Subcutaneous adipose tissue (tissue), 4 donors: ENCODE results near the gene UMPS. TPM values are rescaled to one million over a fixed set of nuclear protein-coding genes. Genes with fewer than 3 reads are reported as not detected.

Experiments
- small RNA-seq: library from RNA; depleted of rRNA; stranded (forward); fragments of <200 nt; gene quantifications from one replicate; pipeline ENCODE3, GENCODE V24; 2016
- total RNA-seq, 4 donors: library from RNA; depleted of rRNA; stranded (reverse); fragments of >200 nt; gene quantifications; one replicate each; pipeline ENCODE4 v1.1.0, GENCODE V29; 2016
- TF ChIP-seq, protein P1 (sequence below): fragments of 450-650 bp; IDR thresholded peaks from one replicate; pipeline ENCODE4 v1.5.1; 2016; ENCODE audit warnings: low read depth, mild to moderate bottlenecking, control low read depth, antibody characterized with exemption, moderate library complexity

The UMPS gene
- total RNA-seq, 4 donors from 2014 or later, result 17.0 to 244 (median 20.7) TPM

DNA sequence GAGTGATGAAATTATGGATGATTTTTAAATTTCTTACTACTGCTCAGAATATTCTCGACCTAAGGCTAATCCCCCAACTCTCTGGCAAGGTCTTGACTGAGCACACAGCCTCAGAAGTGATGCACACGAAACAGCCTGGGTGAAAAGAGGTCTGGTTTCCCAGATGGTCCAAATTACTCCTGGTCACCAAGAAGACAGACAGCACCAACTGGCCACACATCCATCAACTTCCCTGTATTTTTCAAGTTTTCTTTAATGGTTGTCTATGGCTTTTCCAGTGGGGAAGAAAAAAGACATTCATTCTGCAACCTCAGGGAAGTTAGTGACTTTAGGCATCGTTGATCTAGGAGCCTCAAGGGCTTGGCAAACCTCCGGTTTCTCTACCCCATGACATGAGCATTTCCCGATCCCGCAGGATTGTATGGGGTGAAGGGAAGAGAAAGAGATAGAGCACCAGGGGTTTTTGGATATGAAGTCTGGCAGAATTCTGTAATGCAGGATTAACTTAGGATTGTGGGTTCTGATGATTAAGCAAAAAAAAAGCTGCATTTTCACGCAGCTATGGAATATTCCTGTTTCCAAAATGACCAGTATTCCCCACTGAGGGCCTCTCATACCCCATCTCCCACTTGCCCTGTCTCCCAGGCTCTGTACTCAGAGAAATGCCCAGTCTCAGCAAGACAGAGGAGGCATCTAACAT is 62.2 kb downstream of the UMPS start:
- TF ChIP-seq, protein P1, sequence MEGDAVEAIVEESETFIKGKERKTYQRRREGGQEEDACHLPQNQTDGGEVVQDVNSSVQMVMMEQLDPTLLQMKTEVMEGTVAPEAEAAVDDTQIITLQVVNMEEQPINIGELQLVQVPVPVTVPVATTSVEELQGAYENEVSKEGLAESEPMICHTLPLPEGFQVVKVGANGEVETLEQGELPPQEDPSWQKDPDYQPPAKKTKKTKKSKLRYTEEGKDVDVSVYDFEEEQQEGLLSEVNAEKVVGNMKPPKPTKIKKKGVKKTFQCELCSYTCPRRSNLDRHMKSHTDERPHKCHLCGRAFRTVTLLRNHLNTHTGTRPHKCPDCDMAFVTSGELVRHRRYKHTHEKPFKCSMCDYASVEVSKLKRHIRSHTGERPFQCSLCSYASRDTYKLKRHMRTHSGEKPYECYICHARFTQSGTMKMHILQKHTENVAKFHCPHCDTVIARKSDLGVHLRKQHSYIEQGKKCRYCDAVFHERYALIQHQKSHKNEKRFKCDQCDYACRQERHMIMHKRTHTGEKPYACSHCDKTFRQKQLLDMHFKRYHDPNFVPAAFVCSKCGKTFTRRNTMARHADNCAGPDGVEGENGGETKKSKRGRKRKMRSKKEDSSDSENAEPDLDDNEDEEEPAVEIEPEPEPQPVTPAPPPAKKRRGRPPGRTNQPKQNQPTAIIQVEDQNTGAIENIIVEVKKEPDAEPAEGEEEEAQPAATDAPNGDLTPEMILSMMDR, result no peak

DNA sequence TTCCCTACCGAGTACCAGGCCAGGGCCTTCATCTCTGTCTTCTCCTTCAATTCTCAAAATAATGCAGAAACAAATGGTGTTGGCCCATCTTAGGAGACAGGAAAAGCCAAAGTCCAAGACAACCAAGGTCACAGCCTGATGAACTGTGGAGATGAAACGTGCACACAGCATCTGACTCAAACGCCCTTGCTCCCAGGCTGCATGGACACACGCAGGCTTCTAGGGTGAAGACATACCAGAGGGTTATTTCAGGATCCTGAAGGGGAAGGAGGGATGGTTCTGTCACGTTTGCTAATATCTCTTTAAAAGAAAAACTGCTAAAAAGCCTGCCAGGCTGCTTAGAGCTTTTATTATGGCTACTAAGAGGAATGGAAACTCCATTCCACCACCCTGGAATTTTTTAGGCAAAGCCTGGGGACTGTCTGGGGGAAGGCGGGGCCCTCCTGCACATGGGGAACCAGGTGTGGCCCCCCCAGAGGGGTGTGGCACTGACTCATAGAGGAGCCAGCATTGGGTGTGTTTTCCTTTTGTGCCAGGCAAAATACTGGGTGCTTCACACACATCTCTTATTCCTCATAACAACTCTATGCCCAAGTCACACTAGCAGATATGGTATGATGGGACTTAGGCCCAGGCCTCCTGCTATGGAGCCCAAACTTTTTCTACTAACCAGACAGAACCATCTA is 62.9 kb downstream of the UMPS start:
- TF ChIP-seq, protein P1, result no peak

DNA sequence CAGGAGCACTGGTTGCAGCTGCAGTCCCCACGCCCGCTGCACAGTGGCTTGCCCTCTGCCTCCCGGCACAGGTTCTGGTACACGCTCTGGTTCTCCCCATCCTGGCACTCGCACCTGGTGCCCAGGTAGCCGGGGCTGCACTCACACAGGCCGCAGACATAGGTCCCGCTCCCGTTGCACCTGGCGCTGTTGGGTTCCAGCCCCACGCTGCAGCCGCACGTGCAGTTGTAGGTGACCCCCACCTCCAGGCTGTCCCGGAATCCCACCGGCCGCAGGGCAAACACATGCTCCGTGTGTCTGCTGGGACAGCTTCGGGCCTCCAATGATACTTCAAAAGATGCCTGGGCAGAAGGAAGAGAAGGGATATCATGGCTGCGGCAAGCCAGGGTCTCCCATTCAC is 66.2 kb downstream of the UMPS start:
- TF ChIP-seq, protein P1, result no peak

DNA sequence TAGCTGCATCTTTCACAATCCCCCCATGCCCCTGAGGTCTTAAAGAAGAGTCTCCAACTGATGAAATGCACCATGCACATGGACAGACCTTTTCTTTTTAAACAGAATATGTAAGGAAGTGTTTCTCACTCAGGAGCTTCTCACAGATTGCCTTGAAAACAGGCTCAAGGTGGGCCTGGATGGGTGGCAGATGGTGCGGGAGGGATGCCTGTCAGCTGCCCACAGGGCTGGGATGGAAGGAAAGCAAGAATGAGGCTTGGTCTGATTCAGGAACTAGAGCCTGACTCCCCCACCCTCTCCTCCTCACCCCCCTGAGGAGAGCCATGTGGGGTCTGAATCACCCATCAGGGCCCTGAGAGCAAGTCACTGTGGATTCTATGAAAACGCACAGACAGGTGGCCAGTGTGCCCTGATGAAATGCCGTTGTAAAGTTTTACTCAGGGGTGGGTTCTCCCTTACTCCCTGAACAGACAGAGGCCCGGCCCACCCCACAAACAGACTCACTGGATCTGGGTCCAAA is 67.2 kb downstream of the UMPS start:
- TF ChIP-seq, protein P1, result no peak

Small RNAs within 50 kb of the gene (small RNA-seq; reads per million reads assigned to genes)
- not detected for gene MIR544B

Other genes starting within 250 kb of the UMPS start
- gene ITGB5, start 156.9 kb downstream of the UMPS start, total RNA-seq, result 100 to 1,000 TPM; 165 to 320 (median 262) TPM
- 1 to 10 TPM in 1 of 4 donors, not detected in 3; 1.7 TPM for gene MUC13, start 204.3 kb downstream of the UMPS start, total RNA-seq